NB4 (cell line): ENCODE data around the gene ITGB7.

Source experiments
- CTCF ChIP-seq: IDR thresholded peaks from one replicate; pipeline ENCODE4 v1.5.1; 2012; ENCODE audit warnings: low read depth, low read length
- MAX ChIP-seq: IDR thresholded peaks from 2 replicates; pipeline ENCODE4 v1.6.1; 2011; ENCODE audit warnings: low read depth, low read length
- MYC ChIP-seq: IDR thresholded peaks from 2 replicates; pipeline ENCODE4 v1.6.1; 2011; ENCODE audit warnings: low read depth, low read length
- POLR2A ChIP-seq: IDR thresholded peaks from 2 replicates; pipeline ENCODE4 v1.6.1; 2011; ENCODE audit warnings: mild to moderate bottlenecking; ENCODE audit not compliant: insufficient read length; ENCODE audit errors: extremely low read depth

- no peak for TF ChIP-seq POLR2A
- TF ChIP-seq CTCF, result no peak
- TF ChIP-seq MYC, result no peak
- no peak for TF ChIP-seq MAX
Observed at GRCh38 chr12:53187145-53187899, 19.7 kb downstream of the ITGB7 start.
